Stomach (tissue), 9 donors: ENCODE measurements around the gene TRAM2. TPM values are rescaled to one million over a fixed set of nuclear protein-coding genes. Genes with fewer than 3 reads are reported as not detected.

Experiments
- DNase-seq, 2 donors: peaks; one replicate each; pipeline versions ENCODE4 v3.0.0 to v3.0.0-alpha.2; 2013 to 2019
- H3K27ac ChIP-seq, 5 donors: fragments of 200-600 bp in 4 of 5; sonication (generic) in 4 of 5; one replicate each; pipeline ENCODE4 v1.5.1; 2013 to 2019; ENCODE audit warnings: mild to moderate bottlenecking in 1 of 5, moderate library complexity in 1 of 5
- H3K27me3 ChIP-seq, 3 donors: fragments of 200-600 bp; sonication (generic); one replicate each; pipeline ENCODE4 v1.5.1; 2017 to 2019; ENCODE audit warnings: mixed run types in 1 of 3
- H3K36me3 ChIP-seq, 4 donors: fragments of 200-600 bp; sonication (generic); 1 replicate in 3 of 4; 2 replicates in 1 of 4; pipeline ENCODE4 v1.5.1; 2016 to 2019
- H3K4me1 ChIP-seq, 4 donors: fragments of 200-600 bp; sonication (generic); one replicate each; pipeline ENCODE4 v1.5.1; 2016 to 2019
- H3K4me3 ChIP-seq, 4 donors: fragments of 200-600 bp; sonication (generic) in 3 of 4; one replicate each; pipeline ENCODE4 v1.5.1; 2016 to 2019; ENCODE audit warnings: mild to moderate bottlenecking in 1 of 4
- H3K9me3 ChIP-seq, 4 donors: fragments of 200-600 bp; sonication (generic); one replicate each; pipeline ENCODE4 v1.5.1; 2016 to 2019
- EP300 ChIP-seq: sonication (generic); formaldehyde crosslinking; IDR thresholded peaks from one replicate; pipeline ENCODE4 v1.6.1; 2017; ENCODE audit warnings: antibody characterized with exemption
- POLR2A ChIP-seq, 4 donors: fragments of 450-650 bp; IDR thresholded peaks; one replicate each; pipeline ENCODE4 v1.6.1; 2016; ENCODE audit warnings: antibody characterized with exemption in 4 of 4, control low read depth in 2 of 4, mild to moderate bottlenecking in 1 of 4, moderate library complexity in 1 of 4
- POLR2AphosphoS5 ChIP-seq, 3 donors: sonication (generic); formaldehyde crosslinking; IDR thresholded peaks; one replicate each; pipeline ENCODE4 v1.6.1; 2016; ENCODE audit warnings: antibody characterized with exemption in 3 of 3
- WGBS, 5 donors: extraction: QIAGEN DNeasy Blood & Tissue Kit in 3 of 5; methylation state at CpG; one replicate each; pipeline versions ENCODE4 v1.1.5 to v1.1.7; 2013 to 2018; 5-methylcytosine and 5-hydroxymethylcytosine counted together
- intact Hi-C: fragments of 100-400 bp; cut with DNase I; formaldehyde crosslinking; loops from one replicate; pipeline ENCODE4 v1.15.1; 2023; ENCODE audit warnings: low total_unique reads
- polyA plus RNA-seq, 3 donors: library from polyadenylated mRNA; stranded (reverse); fragments of 200-250 nt; gene quantifications; one replicate each; pipeline ENCODE4 v1.2.3, GENCODE V29; 2013
- total RNA-seq, 5 donors: library from RNA; depleted of rRNA; stranded (reverse); fragments of >200 nt; gene quantifications; one replicate each; pipeline versions ENCODE4 v1.1.0 to v1.2.3, GENCODE V29; 2014 to 2016
- TF ChIP-seq, protein P1 (sequence below), 7 experiments: fragments of 450-650 bp in 4 of 7; fragments of 200-600 bp in 3 of 7; sonication (generic) in 3 of 7; IDR thresholded peaks; one replicate each; pipeline ENCODE4 v1.5.1; 2016 to 2019; ENCODE audit warnings: antibody characterized with exemption in 7 of 7, control low read depth in 2 of 7, mild to moderate bottlenecking in 1 of 7
- donor health status: healthy with polysubstance abuse.
- donor health status: Bipolar disorder and iron deficiency.
- donor health status: healthy.

The TRAM2 gene
- total and polyA plus RNA-seq, 8 donors = 1.4 to 14.1 (median 4.3) TPM

DNA sequence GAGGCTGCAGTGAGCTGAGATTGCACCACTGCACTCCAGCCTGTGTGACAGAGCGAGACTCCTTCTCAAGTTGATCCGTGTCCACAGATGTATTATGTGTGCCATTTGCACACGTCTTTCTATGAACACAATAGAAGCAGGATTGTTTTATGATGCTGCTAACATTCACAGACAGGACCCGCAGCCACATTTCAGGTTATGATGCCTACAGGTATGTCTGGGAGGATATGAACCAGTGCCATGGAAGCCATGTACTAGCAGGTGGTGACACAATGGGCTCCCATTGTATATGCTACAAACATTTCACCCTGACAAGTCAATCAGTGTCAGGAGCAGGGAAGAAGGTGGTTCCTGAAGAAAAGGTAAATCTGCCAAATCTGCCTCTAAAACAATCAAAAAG lies 4.3 kb downstream of the TRAM2 start:
- Histone ChIP-seq H3K9me3 (no peaks in the 10 kb centered on the region), H3K36me3 (peaks cover 0 to 4% (median 0%) of the 10 kb centered on the region in 4 donors), H3K27ac (peak overlapping the region in 3 of 5 donors; percentile 98 to 99 (median 99)), H3K4me3 (peak overlapping the region in 1 of 4 donors; percentile 76), H3K4me1 (peaks cover 54 to 87% (median 72%) of the 10 kb centered on the region in 4 donors), H3K27me3 (no peaks in the 10 kb centered on the region)
- DNase-seq = no peak
- intact Hi-C loops = loop anchor here (10.0 kb wide), 1 partner anchor 68 kb away; no protein-coding TSS in a partner anchor
- TF ChIP-seq, protein P1, sequence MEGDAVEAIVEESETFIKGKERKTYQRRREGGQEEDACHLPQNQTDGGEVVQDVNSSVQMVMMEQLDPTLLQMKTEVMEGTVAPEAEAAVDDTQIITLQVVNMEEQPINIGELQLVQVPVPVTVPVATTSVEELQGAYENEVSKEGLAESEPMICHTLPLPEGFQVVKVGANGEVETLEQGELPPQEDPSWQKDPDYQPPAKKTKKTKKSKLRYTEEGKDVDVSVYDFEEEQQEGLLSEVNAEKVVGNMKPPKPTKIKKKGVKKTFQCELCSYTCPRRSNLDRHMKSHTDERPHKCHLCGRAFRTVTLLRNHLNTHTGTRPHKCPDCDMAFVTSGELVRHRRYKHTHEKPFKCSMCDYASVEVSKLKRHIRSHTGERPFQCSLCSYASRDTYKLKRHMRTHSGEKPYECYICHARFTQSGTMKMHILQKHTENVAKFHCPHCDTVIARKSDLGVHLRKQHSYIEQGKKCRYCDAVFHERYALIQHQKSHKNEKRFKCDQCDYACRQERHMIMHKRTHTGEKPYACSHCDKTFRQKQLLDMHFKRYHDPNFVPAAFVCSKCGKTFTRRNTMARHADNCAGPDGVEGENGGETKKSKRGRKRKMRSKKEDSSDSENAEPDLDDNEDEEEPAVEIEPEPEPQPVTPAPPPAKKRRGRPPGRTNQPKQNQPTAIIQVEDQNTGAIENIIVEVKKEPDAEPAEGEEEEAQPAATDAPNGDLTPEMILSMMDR (IDR thresholded peaks at IDR 0.05) = no peak
- TF ChIP-seq POLR2AphosphoS5 (IDR thresholded peaks at IDR 0.05) = no peak
- no peak for TF ChIP-seq EP300
- WGBS, 5 donors = 92 to 96% (median 96%) methylated on average over 4 of the region's 4 CpGs

DNA sequence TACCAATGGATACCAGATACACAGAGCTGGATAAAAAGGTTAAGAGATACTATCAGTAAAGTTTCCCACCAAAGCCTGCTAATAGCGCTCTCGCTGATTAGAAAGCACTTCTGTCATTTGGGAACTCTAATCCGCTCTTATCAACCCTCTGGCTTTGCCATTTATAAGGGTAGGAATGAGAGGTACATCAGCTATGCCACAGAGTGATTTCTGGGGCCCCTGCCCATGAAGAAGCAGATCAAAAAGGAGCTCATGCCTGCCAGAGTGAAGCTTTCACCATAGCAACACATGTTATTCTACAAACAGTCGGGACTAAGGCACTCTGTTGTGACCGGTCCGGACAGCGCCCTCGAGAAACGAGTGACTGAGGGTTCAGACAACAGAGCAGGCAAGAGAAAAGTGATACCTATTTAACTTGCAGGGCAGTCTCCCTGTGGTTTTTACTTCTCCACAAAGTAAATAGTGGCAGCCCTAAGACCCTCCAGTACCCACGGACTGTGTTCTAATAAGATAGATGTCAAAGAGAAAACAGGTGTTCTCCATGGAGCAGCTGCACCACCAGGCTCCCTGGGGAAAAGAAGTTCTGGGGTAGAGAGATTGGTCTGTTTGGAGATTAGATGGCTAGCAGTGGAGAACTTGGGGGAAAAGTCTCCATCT lies 5.6 kb downstream of the TRAM2 start:
- WGBS, 5 donors = 31 to 48% (median 35%) methylated on average over 10 of the region's 10 CpGs
- Histone ChIP-seq H3K4me3 (no peak overlapping the region), H3K4me1 (peaks cover 53 to 98% (median 82%) of the 10 kb centered on the region in 4 donors), H3K27me3 (no peaks in the 10 kb centered on the region), H3K27ac (peak overlapping the region in 4 of 5 donors; percentile 40 to 66 (median 48)), H3K9me3 (no peaks in the 10 kb centered on the region), H3K36me3 (peaks cover 0 to 4% (median 0%) of the 10 kb centered on the region in 4 donors)
- TF ChIP-seq EP300 (no peak), POLR2AphosphoS5 (IDR thresholded peaks at IDR 0.05) (no peak), POLR2A (IDR thresholded peaks at IDR 0.05) (no peak)
- TF ChIP-seq, protein P1 (IDR thresholded peaks at IDR 0.05) = no peak
- DNase-seq = peak in 1 of 2 donors; percentile 73
- intact Hi-C loops = loop anchor here (10.0 kb wide), 1 partner anchor 66 kb away; no protein-coding TSS in a partner anchor

DNA sequence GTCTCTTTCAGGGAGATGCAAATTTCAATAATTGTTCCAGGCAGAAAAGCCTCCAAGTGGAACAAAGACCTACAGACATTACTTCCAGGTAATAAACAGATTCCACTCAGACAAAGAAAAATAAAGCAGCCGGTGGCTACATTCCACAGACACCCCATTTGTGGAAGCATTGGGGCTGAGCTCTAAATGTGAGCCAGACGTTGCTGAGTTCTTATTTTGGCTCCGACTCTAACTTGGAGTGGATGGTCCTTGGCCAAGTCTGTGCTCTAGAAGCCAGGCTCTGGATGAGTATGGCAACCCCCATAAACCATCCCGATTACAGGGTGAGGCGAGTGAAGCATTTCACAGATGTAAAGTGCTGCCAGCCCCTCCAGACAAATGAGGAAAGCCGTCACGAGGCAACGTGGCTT lies 6.6 kb downstream of the TRAM2 start:
- intact Hi-C loops = loop anchor here (10.0 kb wide), 1 partner anchor 65 kb away; no protein-coding TSS in a partner anchor
- H3K27ac ChIP-seq = peak overlapping the region in 3 of 5 donors; percentile 40 to 66 (median 53)

DNA sequence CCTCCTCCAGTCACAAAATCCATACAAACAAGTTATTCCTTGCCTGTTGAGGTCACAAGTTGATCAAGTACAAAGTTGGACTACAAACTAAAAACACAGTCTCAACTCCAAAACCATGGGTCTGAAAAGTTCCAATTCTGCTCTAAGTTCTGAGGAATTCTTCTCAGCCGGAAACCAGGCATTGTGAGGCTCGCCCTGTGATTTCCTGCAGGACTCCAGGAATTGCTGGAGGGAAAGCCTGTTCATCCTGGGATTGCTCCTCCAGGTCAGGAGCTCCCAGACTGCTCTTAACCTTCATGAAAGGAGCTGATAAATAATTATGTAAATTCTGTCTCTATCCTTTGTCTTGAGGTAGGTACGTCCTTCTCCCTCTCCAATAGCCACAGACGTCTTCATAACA lies 8.5 kb downstream of the TRAM2 start:
- Histone ChIP-seq H3K27ac (peak overlapping the region in 3 of 5 donors; percentile 27 to 34 (median 29)), H3K9me3 (no peaks in the 10 kb centered on the region), H3K4me1 (peaks cover 25 to 90% (median 66%) of the 10 kb centered on the region in 4 donors), H3K4me3 (no peak overlapping the region), H3K36me3 (peaks cover 0 to 4% (median 0%) of the 10 kb centered on the region in 4 donors), H3K27me3 (no peaks in the 10 kb centered on the region)
- 79 to 92% (median 80%) methylated on average over 4 of the region's 4 CpGs for WGBS, 5 donors
- intact Hi-C loops = no loop called here
- no peak for TF ChIP-seq EP300
- TF ChIP-seq, protein P1 (IDR thresholded peaks at IDR 0.05) = no peak
- no peak for TF ChIP-seq POLR2AphosphoS5 (IDR thresholded peaks at IDR 0.05)
- TF ChIP-seq POLR2A (IDR thresholded peaks at IDR 0.05) = no peak
- no peak for DNase-seq

More for the DNA sequence above, 6.6 kb downstream of the TRAM2 start:
- Histone ChIP-seq H3K4me1 (peaks cover 45 to 97% (median 75%) of the 10 kb centered on the region in 4 donors), H3K36me3 (peaks cover 0 to 4% (median 0%) of the 10 kb centered on the region in 4 donors), H3K4me3 (no peak overlapping the region), H3K9me3 (no peaks in the 10 kb centered on the region), H3K27me3 (no peaks in the 10 kb centered on the region)
- TF ChIP-seq POLR2AphosphoS5 (IDR thresholded peaks at IDR 0.05) = no peak
- no peak for TF ChIP-seq POLR2A (IDR thresholded peaks at IDR 0.05)
- TF ChIP-seq, protein P1 (IDR thresholded peaks at IDR 0.05) = no peak
- TF ChIP-seq EP300 = no peak
- DNase-seq = peak in 1 of 2 donors; percentile 62
- 47 to 69% (median 60%) methylated on average over 7 to 8 of the region's 8 CpGs for WGBS, 5 donors
